Hepatocyte (in vitro differentiated cells): ENCODE measurements around the gene SALL4.

Experiments used
- CTCF ChIP-seq: fragments of 200-600 bp; sonication (generic); IDR thresholded peaks from 2 replicates; pipeline ENCODE4 v1.5.1; 2016; ENCODE audit warnings: antibody characterized with exemption, mild to moderate bottlenecking; ENCODE audit not compliant: poor library complexity
- EZH2 ChIP-seq: fragments of 200-600 bp; sonication (generic); IDR thresholded peaks from 2 replicates; pipeline ENCODE4 v1.6.1; 2016; ENCODE audit warnings: antibody characterized with exemption, mild to moderate bottlenecking, borderline replicate concordance

- TF ChIP-seq EZH2, result no peak
- TF ChIP-seq CTCF, result no peak
Measured at GRCh38 chr20:51759769-51760510, 42.4 kb downstream of the SALL4 start.
